HPDE6-E6E7 (cell line): ENCODE data around the gene RYR2.
"Not testable (repeated sequence)": the region's sequence is repeated elsewhere in the genome, so short reads cannot be mapped to it uniquely, and the experiment has no call there.

ENCODE experiments used
- DNase-seq: peaks from one replicate; pipeline ENCODE4 v3.0.0; 2011; ENCODE audit warnings: missing footprints; ENCODE audit errors: extremely low spot score

Gene RYR2

DNA sequence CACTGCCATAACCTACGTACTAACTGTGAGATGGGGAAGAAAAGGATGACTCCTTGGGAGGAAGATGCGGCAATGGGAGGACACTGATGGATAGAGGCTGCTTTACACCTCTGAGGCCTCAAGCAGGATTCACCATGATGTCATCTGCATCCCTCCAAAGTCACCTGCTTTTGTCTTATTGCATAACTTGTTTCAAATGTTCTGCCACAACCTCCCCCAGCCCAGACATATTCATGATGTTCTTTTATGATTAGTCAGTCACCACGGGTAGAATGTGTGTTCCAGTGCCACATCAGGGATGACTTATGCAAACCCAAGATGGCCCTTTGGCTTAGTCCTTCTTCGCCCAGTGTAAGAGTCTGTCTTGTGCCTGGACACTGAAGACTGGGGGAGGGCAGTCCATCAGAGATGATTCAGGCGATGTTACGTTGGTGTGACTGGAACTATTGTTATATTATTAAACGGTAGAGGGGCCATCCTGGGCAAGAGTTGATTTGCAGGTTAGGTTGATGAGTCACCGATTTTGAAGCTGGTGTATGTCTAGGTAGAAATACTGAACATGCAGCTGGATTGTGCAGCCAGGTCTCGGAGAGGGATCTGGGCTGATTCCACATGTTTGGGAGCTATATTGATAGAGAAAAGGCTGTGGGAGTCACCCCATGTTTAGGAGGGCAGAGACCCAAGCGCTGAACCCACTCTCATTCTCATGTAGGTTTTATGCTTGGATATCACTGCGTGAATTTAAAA lies 32.6 kb downstream of the RYR2 start:
- no peak for DNase-seq

DNA sequence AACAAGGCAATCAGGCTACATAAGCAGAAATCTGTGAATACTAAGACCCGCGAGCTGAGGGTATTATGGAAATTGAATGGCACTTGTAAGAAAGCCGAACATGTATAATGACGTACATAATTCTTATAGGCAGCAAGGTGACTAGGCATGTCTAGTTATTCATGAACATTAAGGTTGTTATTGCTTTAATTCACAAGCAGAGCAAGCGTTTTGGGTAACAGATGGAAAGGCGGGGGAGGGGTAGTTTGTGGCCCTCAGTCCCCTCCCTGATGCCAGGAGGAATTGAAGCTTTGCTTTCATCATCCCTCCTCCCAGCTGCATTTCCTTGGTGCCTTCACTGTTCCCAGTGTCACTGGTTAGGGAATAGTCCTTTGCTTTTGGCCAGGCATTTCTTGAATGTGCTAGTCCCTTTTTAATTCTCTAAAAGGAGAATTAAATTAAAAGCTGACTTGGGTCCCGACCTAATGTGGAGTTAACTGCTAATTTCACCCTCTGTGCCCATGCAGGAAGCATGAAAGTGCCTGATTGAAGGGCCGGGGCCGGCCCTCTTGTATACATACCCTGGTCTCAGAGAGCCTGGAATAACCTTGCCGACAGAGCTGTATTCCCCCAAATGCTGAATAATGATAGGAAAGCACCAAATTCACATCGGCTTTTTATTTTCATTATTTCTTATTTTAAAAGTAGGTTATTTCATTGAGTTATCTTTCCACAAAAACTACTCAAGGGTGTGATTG lies 42.5 kb downstream of the RYR2 start:
- no peak for DNase-seq

DNA sequence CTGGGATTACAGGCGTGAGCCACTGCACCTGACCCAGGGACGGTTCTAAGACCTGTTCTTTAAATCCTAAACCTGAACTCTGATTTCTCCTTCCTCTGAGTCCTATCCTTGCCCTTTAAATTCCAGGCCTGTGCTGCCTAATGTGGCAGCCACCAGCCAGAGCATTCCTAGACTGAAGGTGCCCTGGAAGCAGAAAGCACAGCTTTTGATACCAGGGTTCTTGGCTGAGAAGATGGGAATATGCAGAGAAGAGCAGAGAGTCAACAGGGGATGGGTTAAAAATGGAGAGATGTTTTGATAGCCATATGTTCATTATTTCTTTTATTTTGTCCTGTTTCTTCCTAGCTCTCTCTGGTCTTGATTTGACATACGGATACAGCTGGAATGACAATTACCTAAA lies 49.7 kb downstream of the RYR2 start:
- no peak for DNase-seq

DNA sequence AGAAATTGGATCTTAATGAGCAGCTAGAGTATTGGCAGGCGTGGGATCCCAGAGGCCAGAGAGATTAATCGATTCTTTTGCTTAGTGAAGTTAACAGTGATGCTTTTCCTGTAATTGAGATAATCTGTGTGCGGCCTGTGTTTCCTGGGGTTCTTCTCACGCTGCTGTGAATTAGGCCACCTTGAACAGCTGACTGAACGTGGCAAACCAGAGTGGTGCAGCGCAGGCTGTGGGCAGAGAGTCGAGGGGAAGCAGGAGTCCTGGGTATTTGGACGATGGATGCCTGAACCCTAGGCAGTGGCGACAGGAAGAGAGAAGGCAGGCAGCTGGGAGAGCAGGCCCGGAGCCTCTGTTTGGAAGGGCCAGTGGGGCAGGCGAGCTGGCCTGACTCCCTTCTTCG lies 51.7 kb downstream of the RYR2 start:
- no peak for DNase-seq

DNA sequence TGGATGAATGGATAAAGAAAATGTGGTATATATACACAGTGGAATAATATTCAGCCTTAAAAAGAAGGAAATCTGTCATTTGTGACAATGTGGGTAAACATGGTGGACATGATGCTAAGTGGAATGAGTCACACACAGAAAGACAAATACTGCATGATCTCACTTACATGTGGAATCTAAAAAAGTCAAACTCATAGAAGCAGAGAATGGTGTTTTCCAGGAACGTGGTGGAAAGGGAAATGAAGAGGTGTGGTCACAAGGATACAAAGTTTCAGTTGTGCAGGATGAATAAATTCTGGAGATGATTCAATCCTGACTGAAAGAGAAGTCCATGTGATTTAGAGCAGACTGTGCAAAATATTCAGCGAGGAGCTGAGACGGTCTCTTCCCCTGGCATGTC lies 56.6 kb downstream of the RYR2 start:
- no peak for DNase-seq

DNA sequence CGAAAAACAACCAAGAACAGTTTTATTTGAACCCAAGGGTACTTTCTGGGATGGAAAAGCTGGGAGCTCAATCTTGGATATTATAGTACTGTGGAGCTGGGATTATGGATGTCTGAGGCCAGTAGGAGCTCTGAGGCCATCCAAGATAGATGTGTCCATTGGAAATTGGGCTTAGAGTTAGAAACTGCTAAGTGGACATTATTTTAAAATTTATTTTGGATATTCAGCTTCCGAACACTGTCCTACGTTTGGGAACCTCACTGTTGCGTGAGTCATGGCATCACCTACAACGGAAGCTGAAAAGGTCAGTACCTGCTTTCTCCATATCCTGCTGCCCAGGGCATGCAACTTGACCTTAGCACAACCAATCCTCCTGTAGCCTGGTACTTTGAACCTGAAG lies 61.0 kb downstream of the RYR2 start:
- DNase-seq: no peak

DNA sequence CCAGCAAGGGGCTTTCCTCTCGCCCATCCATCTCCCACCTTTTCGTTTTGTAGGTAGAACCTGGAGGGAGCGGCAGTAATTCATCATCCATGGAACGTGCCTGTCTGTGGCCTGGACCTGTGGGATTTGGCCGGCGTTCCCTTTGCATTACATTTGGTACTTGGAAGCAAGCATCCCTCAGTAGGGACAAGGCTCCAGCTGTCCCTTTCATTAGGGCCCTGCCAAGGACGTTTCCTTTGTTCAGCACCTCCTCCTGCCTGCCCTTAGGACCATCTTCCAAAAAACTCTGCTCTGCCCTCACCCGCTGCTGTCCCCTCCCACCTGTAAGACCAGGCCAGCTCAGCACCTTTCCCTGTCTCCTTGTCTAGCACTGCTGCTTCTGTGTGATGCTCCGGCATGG lies 62.1 kb downstream of the RYR2 start:
- no peak for DNase-seq

DNA sequence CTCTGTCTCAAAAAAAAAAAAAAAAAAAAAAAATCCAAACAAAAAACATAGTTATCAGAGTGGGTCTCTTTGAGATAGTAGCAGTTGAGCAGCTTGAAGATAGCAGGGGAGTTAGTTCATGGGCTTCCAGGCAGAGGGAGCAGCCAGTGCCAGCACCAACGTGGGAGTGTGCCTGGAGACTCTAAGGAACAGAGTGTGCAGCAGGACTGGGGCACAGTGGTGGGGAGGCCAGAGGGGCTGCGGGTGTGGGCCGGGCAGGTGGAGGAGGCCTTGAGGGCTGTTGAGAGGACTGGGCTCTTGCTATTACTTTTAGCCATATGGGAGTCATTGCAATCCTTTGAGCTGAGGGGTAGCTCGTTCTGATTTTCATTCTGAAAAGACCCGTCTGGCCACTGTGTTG lies 63.8 kb downstream of the RYR2 start:
- no peak for DNase-seq

DNA sequence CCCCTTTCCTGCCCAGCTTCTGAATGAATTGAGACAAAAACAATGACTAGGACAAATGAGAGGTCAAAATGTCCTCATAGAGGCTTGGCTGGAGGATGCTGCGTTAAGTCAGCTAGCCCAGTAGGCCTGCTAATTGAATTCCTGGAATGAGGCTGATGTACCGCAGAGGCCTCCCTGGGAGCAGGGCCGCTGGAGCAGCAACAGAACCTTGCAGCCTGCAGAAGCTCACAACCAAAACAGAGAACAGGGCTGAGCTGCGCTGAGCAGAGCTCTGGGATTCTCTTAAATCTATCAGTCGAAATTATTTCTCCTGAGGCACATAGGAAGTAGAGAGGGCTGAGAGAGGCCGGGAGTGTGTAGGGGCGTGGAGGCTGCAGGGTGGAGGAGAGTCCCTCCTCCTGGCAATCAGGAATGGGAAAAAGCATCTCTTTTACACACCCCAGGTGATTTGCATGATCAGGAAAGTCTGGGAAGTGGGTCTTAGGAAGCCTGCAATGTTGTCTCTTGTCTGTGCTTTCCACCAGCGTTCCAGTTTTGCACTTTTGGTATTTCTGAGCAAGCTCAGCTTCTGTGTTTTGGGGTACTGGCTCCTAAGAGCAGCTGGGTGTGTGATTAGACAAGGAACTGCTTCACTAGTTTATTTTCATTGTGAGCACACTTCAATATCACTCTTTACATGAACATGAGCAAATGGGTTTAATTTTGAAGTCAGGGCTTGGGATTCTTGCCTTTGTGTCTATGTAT lies 66.5 kb downstream of the RYR2 start:
- DNase-seq: no peak

DNA sequence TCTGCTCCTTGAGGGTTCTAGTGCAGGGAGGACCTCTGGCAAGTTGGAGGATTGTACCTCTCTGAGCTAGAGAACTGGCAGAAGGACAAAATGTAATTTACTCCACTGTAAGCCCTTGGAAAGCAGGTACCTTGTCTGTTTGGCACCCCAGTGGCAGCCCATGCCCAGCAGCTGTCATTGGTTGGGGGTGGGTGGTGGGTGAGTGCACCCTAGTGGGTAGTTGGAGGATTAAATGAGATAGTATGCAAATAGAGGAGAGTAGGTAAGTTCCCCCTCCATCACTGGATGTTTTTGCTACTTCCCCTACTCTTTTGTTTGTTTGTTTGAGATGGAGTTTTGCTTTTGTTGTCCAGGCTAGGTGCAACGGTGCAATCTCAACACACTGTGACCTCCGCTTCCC lies 69.8 kb downstream of the RYR2 start:
- no peak for DNase-seq

DNA sequence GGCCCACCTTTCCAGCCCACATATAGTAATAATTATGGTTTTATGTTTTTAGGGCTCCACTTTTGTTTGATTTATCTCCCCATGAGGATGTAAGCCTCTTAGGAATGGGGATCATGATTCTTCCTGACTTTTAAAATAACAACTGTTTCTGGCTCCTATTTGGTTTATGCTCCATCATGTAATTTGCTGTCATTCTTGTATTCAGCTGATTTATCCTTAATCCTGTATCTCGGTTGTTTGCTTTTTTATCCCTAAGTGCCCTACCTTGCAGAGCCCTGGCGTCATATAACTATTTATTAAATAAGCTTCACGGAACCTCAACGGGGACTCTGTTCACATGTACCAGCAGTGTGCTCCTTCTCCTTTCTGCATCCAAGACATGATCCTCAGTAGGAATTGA lies 70.7 kb downstream of the RYR2 start:
- no peak for DNase-seq

DNA sequence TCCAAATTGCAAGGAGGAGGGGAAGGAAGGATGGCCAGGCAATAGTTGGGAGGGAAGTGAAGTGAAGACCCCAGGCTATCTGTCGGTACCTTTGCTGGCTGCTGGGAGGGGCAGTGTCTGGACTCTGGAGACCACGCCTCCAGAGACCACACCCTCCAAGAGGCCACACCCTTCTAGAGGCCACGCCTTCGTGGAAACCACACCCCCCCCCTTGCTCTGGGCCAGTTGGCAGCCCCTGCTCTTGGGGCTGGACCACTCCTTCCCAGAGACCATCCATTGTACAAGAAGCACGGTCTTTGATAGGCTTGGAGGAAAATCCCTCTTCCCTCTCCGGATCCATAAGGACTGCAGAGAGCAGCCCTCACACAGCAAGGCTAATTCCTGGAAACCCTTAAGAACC lies 73.1 kb downstream of the RYR2 start:
- no peak for DNase-seq

DNA sequence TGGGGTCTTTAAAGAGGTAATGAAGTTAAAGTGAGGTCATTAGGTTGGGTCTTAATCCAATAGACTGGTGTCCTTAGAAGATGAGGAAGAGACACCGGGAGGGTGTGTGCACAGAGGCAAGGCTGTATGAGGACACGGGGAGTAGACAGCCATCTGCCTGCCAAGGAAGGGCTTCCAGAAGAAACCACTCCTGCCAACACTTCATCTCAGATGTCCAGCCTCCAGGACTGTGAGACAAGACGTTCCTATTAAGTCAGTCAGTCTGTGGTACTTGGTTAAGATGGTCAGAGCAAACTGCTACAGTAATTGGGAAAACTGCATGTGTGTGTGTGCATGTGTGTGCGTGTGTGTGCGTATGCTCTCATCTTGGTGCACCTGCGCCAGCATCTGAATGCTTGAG lies 77.1 kb downstream of the RYR2 start:
- no peak for DNase-seq

DNA sequence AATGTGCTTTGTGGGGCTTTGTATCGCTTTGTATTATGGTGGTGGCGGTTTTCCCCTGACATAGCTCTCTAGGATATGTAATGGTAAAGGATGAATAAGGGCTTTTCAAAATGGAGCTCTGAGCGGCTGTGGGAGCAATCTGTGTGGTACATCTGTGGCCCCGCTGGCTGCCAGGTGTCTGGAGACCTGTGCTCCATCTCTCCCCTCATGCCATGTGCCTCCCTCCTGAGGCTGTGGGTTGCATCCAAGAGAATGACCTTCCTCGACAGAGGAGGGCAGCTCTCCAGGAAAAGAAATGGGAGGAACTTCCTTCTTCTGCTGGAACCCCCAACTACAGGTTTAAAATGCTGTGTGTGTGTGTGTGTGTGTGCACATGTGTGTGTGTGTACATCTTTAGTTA lies 78.7 kb downstream of the RYR2 start:
- no peak for DNase-seq

DNA sequence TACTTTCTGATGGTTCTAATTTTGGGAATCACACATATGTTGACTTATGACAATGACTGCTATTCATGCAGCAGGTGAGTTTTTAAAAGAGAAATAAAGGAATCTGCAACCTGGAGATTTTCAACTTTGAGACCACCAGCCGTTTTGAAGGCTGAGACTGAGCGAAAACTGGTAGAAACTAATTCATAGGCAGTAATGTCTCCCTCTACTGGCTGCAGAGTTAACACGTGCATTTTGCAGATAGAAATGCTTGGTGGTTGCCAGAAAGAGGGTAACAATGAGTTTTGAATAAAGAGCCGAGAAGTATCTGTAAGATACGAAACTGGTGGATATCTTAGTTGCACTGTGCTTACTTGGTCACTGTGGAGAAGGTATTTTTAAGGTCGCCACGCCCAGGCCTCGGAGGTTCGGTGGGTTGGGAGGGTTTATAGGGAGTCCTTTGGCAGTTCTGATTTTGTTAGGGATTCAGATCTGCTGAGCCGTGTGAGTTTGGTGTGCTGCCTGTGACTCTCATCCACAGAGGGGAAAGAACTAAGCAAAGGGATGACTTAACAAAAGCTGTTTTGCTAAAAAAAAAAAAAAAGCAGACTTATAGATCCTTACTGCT lies 83.0 kb downstream of the RYR2 start:
- DNase-seq: no peak

DNA sequence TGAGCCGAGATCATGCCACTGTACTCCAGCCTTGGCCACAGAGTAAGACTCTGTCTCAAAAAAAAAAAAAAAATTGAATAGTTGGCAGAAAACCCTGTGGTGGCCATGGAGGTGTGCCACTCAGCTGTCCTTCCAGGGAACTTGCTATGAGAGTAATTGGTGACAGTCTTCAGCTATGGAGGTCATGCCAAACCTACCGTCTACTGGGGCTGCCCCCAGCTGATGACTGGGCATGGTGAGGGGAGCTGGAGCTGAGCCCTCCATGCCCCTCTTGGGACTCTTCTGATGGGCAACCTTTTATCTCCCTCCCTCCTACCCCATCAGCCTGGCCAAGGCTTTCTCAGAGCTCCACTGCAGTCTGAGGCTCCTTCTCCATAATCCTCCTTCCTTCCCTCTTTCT lies 84.2 kb downstream of the RYR2 start:
- no peak for DNase-seq

DNA sequence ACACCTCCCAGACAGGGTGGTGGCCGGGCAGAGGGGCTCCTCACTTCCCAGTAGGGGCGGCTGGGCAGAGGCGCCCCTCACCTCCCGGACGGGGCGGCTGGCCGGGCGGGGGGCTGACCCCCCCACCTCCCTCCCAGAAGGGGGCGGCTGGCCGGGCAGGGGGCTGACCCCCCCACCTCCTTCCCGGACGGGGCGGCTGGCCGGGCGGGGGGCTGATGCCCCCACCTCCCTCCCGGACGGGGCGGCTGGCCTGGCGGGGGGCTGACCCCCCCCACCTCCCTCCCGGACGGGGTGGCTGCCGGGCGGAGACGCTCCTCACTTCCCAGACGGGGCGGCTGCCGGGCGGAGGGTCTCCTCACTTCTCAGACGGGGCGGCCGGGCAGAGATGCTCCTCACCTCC lies 85.3 kb downstream of the RYR2 start:
- not testable (repeated sequence) for DNase-seq

DNA sequence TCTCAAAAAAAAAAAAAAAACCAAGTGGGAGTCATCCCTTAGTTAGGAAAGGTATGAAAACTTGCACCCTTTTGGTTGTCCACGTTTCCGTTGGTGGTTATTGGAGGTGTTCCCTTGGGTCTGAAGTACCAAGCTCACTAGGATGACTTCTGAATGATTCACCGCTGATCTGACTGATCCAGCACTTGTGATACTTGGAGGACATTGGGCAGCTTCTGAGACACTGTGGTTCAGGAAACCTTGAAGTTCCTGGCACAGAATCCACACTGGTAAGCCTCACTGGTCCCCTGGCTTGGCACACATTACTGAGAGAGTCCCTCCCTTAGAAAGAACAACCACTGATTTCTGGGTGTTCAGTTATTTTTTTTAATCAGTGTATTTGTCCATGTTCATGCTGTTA lies 91.9 kb downstream of the RYR2 start:
- no peak for DNase-seq

DNA sequence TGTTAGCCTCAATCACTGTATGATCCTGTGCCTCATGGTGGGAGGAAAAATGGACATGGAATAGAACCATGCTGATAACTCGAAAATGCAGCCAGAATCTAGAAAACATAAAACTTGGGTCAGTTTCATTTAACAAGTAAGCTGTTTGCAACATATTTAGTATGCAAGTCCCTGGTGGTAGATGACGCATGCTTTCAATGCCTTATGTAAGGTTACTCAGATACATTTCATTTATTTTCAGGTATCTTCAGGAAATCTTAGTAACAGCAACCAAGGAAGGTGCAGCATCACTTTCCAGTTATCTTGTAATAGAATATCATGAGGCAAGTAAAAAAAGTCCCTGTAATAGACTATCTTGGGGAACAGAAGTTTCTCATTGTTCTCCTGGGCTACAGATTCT lies 92.9 kb downstream of the RYR2 start:
- DNase-seq: no peak

DNA sequence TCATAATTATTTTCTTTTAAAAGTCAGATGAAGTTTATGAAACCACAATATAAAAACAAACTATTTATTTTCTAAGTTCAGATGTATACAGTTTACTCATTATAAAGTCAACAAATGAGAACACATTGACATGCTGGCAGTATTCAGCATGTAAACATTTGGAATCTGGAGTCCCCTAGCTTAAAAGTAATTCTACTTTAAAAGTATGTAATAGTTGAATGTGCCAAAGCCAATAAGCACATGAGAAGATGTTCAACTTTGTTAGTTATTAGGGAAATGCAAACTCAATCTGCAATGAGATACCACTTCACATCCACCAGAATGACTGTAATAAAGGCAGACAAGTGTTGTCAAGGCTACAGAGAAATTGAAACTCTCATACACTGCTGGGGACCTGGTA lies 96.6 kb downstream of the RYR2 start:
- no peak for DNase-seq

DNA sequence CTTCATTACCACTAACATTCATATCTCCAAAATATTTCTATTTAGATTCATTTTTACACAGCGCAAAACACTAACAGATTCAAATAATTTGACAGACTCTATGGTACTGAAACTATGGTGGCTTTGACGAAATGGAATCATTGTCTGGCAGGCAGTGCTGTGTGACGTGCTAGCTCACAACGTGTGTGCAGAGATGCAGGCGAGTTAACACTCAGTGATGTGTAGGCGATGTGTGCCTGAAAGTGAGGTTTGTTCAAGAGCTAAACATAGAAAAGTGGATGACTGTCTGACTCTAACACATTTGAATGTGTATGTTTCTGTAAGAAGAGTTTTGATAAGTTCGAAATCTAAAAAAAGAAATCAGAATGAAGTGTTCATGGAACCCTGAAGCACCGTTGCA lies 97.7 kb downstream of the RYR2 start:
- no peak for DNase-seq

DNA sequence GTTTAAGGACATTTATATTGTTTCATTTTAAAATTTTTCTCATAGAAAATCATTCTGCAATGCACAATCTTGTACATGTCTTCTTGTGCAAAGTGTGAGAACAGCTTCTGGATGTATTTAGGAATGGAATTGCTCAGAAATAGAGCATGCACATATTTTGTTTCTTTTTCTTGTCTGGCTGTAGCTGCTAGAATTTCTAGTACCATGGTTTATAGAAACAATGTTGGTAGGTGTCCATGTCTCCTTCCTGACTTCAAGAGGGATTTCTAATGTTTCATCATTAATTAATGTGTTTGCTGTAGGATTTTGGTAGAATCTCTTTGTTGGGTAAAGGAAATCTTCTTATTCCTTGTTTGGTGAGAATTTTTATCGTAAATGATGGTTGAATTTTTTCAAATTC lies 99.0 kb downstream of the RYR2 start:
- DNase-seq: no peak

DNA sequence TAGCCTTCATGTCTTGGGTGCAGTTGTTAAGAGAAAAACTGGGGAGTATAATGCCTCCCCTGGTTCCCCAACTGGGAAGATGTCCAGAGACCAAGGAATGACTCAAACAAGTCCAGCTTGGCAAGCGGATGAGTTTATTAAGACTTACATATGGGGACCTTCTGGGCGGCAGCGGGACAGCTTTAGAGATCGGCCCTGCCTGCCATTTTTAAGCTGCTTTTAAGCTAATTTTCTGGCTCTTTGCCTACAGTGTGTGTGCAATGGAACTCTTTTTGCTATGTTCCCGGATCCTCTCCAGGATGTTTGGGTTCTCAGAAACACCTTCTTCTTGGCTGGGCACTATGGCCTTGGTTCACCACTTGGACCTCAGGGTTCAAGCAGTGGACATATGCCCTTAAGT lies 99.5 kb downstream of the RYR2 start:
- DNase-seq: no peak
